K562 (cell line): ENCODE measurements around the gene FGGY. TPM values are rescaled to one million over a fixed set of nuclear protein-coding genes. Genes with fewer than 3 reads are reported as not detected.
A peak's percentile ranks its signal among the peaks of the same experiment; 100 is the strongest.

Experiments
- PML ChIP-seq: IDR thresholded peaks from 2 replicates; pipeline ENCODE4 v1.6.1; 2012; ENCODE audit warnings: low read length, inconsistent platforms
- SMARCC2 ChIP-seq: fragments of 450-650 bp; IDR thresholded peaks from 2 replicates; pipeline ENCODE4 v1.6.1; 2017; ENCODE audit warnings: antibody characterized with exemption, moderate library complexity, mild to moderate bottlenecking, low read depth
- TCF7 ChIP-seq: sonication (generic); IDR thresholded peaks from 2 replicates; pipeline ENCODE4 v1.6.1; 2016; ENCODE audit warnings: antibody characterized with exemption, borderline replicate concordance
- polyA plus RNA-seq, 8 experiments: library from polyadenylated mRNA; depleted of rRNA in 4 of 8; stranded (reverse) in 5 of 8; unstranded in 3 of 8; fragments of >200 nt; fragmentation: Nextera tagmentation in 2 of 8; fragmentation: Illumina TruSeq in 1 of 8; extraction: Ambion mirVana in 2 of 8; extraction: Trizol in 1 of 8; gene quantifications; 2 replicates each; pipeline versions ENCODE4 v1.2.1 to v1.2.3, GENCODE V29; 2011 to 2014; ENCODE audit warnings: inconsistent platforms in 1 of 8, missing spikeins in 1 of 8
- total RNA-seq, 7 experiments: library from RNA; depleted of rRNA in 6 of 7; stranded (reverse); fragments of >200 nt in 6 of 7; fragmentation: Illumina TruSeq in 2 of 7; extraction: Trizol in 2 of 7; gene quantifications; 2 replicates each; pipeline versions ENCODE4 v1.2.1 to v1.2.3, GENCODE V29; 2011 to 2021; ENCODE audit warnings: low replicate concordance in 1 of 7
- TF ChIP-seq, protein P1 (sequence below): fragments of 450-650 bp; formaldehyde crosslinking; conservative IDR thresholded peaks from 2 replicates; pipeline ENCODE4 v1.4.0; 2022; ENCODE audit warnings: mild to moderate bottlenecking, missing genetic modification characterization
- TF ChIP-seq, protein P2 (sequence below): fragments of 450-650 bp; formaldehyde crosslinking; IDR thresholded peaks from 2 replicates; pipeline ENCODE4 v1.4.0; 2022; ENCODE audit warnings: missing genetic modification characterization

Gene FGGY
- total and polyA plus RNA-seq, 9 of the 15 experiments (the other 6 are each of a cell fraction or from before 2014, with no cell fraction given), result 9.7 to 19.2 (median 12.6) TPM

DNA sequence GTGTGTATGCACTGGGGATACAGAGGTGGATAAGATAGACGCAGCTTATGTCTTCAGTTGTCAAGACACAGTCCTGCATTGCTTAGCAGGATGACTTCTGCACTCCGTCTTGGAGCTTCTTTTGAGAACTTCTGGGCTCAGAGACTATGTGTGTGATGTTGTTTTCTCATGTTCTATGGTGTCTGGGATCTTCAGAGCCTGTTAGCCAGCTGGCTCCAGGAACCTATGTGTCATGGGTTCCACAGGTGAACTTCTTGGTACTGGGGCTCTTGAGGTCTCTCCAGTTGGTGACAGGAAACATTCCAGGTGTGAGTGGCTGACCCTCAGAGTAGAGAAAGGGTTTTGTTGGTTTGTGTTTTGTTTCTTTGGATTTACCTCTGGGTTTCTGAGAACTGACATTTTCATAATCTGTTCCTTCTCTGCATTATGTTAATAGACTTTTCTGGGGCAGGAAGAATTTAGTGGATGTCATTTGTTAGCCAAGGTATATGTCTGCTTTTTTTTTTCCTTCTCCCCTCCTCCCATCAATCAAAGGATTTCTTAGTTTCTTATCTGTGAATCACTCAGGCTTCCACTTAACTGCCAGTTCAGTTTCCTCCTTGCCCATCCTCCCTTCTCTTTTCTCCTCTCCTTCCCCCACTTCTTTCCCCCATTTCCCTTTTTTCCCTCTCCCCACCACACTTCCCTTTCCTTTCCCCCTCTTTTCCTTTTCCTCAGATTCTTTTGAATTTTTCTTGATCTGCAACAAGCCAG lies 18.1 kb downstream of the FGGY start (continued):
- TF ChIP-seq, protein P1, sequence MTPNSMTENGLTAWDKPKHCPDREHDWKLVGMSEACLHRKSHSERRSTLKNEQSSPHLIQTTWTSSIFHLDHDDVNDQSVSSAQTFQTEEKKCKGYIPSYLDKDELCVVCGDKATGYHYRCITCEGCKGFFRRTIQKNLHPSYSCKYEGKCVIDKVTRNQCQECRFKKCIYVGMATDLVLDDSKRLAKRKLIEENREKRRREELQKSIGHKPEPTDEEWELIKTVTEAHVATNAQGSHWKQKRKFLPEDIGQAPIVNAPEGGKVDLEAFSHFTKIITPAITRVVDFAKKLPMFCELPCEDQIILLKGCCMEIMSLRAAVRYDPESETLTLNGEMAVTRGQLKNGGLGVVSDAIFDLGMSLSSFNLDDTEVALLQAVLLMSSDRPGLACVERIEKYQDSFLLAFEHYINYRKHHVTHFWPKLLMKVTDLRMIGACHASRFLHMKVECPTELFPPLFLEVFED (CRISPR knock-in tag), result 0 out of 2 replicates have a peak, but pooled peaks have one; percentile 27
- TF ChIP-seq TCF7 (no peak), PML (no peak), SMARCC2 (no peak)
- TF ChIP-seq, protein P2, sequence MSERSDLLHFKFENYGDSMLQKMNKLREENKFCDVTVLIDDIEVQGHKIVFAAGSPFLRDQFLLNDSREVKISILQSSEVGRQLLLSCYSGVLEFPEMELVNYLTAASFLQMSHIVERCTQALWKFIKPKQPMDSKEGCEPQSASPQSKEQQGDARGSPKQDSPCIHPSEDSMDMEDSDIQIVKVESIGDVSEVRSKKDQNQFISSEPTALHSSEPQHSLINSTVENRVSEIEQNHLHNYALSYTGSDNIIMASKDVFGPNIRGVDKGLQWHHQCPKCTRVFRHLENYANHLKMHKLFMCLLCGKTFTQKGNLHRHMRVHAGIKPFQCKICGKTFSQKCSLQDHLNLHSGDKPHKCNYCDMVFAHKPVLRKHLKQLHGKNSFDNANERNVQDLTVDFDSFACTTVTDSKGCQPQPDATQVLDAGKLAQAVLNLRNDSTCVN (CRISPR knock-in tag), result 0 out of 2 replicates have a peak, but pooled peaks have one; percentile 55
- TF ChIP-seq, all 486 proteins: peak for 4
